ENCODE measurements around the gene CFAP46.

- no peak for TF ChIP-seq YY1 (IDR thresholded peaks at IDR 0.05; ENCODE audit: insufficient read depth, insufficient read length)
- no peak for TF ChIP-seq ZNF274 (IDR thresholded peaks at IDR 0.05; ENCODE audit: low read depth, low read length)
- TF ChIP-seq SUZ12 (IDR thresholded peaks at IDR 0.05; ENCODE audit: extremely low read depth, insufficient read depth, insufficient read length) = no peak
These were observed 15.9 kb upstream of the CFAP46 start for GRCh38 chr10:132957981-132958882.
